Measurements from ENCODE around the gene GALNT6.
A peak's percentile ranks its signal among the peaks of the same experiment; 100 is the strongest.

GALNT6 gene

GRCh38 chr12:51324953-51325352, 66.3 kb downstream of the GALNT6 start:
- in situ Hi-C loops (cut with MboI; ENCODE audit: low pct_unique_long_range_greater_than_20kb, low sequenced_read_pairs, unreplicated experiment) = loop anchor here (25.0 kb wide), 3 partner anchors 263 to 813 kb away; partner anchors contain the start of gene DIP2B
- no peak for DNase-seq (ENCODE audit: low spot score)

GRCh38 chr12:51323966-51324895, 67.0 kb downstream of the GALNT6 start, which contains the start of gene BIN2:
Gene BIN2, minus strand, starts transcription at chr12:51324174. Its CDS starts 72 bp downstream, at chr12:51324102.
- TF ChIP-seq CTCF (IDR thresholded peaks at IDR 0.05; ENCODE audit: extremely low read depth, insufficient read depth, missing control alignments) = no peak
- DNase-seq (ENCODE audit: low spot score) = peak; percentile 88
- in situ Hi-C loops (cut with MboI; ENCODE audit: low pct_unique_long_range_greater_than_20kb, low sequenced_read_pairs, unreplicated experiment) = no loop called here

More at GRCh38 chr12:51324953-51325352, 66.3 kb downstream of the GALNT6 start:
- no peak for TF ChIP-seq CTCF (IDR thresholded peaks at IDR 0.05; ENCODE audit: extremely low read depth, insufficient read depth, missing control alignments)

GRCh38 chr12:51323317-51323960, 67.8 kb downstream of the GALNT6 start:
- DNase-seq (ENCODE audit: low spot score) = peak; percentile 59
- no peak for TF ChIP-seq CTCF (IDR thresholded peaks at IDR 0.05; ENCODE audit: extremely low read depth, insufficient read depth, missing control alignments)
- in situ Hi-C loops (cut with MboI; ENCODE audit: low pct_unique_long_range_greater_than_20kb, low sequenced_read_pairs, unreplicated experiment) = no loop called here

- in situ Hi-C loops (cut with MboI; ENCODE audit: low pct_unique_long_range_greater_than_20kb, low sequenced_read_pairs, unreplicated experiment) = no loop called here
- TF ChIP-seq CTCF (IDR thresholded peaks at IDR 0.05; ENCODE audit: extremely low read depth, insufficient read depth, missing control alignments) = no peak
- peak; percentile 63 for DNase-seq (ENCODE audit: low spot score)
Observed at GRCh38 chr12:51322452-51322851, 68.8 kb downstream of the GALNT6 start.

GRCh38 chr12:51321882-51322281, 69.3 kb downstream of the GALNT6 start:
- in situ Hi-C loops (cut with MboI; ENCODE audit: low pct_unique_long_range_greater_than_20kb, low sequenced_read_pairs, unreplicated experiment) = no loop called here
- no peak for DNase-seq (ENCODE audit: low spot score)

More at GRCh38 chr12:51321882-51322281, 69.3 kb downstream of the GALNT6 start:
- no peak for TF ChIP-seq CTCF (IDR thresholded peaks at IDR 0.05; ENCODE audit: extremely low read depth, insufficient read depth, missing control alignments)
